ENCODE results near the gene SLA2.
"Not testable (repeated sequence)": the region's sequence is repeated elsewhere in the genome, so short reads cannot be mapped to it uniquely, and the experiment has no call there.

Gene SLA2

DNA sequence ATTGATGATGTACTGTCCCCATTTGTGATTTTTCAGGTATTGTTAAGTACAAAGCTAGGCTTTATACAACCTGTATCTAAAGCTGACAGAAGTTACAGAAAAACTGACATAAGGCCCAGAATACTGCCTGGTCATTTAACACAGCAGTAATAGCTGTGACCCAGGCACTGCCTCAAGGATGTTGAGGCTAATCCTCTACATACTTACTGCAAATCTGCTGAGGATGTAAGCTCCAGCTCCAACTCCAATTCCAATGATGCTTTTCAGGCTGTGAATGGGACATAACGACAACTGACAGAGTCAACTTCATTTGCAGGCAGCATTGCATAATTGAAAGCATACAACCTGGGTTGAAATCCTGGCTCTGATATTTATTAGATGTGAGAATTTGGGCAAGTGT is 36.3 kb upstream of the SLA2 start:
- TF ChIP-seq, protein P1, sequence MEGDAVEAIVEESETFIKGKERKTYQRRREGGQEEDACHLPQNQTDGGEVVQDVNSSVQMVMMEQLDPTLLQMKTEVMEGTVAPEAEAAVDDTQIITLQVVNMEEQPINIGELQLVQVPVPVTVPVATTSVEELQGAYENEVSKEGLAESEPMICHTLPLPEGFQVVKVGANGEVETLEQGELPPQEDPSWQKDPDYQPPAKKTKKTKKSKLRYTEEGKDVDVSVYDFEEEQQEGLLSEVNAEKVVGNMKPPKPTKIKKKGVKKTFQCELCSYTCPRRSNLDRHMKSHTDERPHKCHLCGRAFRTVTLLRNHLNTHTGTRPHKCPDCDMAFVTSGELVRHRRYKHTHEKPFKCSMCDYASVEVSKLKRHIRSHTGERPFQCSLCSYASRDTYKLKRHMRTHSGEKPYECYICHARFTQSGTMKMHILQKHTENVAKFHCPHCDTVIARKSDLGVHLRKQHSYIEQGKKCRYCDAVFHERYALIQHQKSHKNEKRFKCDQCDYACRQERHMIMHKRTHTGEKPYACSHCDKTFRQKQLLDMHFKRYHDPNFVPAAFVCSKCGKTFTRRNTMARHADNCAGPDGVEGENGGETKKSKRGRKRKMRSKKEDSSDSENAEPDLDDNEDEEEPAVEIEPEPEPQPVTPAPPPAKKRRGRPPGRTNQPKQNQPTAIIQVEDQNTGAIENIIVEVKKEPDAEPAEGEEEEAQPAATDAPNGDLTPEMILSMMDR (IDR thresholded peaks at IDR 0.05; ENCODE audit: insufficient read depth, low read depth, low read length, missing control alignments), result no peak
- no peak for DNase-seq (ENCODE audit: low read depth)
- H3K4me3 ChIP-seq (ENCODE audit: low read length), result no peak overlapping the region

DNA sequence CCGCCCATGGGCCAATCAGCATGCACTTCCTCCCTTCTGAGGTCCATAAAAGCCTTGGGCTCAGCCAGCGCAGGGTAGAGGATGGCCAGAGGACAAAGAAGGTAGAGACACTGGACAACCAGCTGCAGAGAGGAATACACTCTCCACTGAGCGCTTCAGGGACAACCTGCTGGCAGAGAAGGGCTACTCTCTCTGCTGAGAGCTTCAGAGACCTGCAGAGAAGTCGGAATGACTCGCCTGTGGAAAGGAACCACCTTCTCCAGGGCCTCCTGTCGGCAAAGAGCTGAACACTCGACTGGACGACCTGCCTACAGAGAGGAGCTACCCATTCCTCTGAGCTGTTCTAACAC is 31.4 kb upstream of the SLA2 start:
- no peak for DNase-seq (ENCODE audit: low read depth)
- TF ChIP-seq, protein P1 (IDR thresholded peaks at IDR 0.05; ENCODE audit: insufficient read depth, low read depth, low read length, missing control alignments), result no peak

DNA sequence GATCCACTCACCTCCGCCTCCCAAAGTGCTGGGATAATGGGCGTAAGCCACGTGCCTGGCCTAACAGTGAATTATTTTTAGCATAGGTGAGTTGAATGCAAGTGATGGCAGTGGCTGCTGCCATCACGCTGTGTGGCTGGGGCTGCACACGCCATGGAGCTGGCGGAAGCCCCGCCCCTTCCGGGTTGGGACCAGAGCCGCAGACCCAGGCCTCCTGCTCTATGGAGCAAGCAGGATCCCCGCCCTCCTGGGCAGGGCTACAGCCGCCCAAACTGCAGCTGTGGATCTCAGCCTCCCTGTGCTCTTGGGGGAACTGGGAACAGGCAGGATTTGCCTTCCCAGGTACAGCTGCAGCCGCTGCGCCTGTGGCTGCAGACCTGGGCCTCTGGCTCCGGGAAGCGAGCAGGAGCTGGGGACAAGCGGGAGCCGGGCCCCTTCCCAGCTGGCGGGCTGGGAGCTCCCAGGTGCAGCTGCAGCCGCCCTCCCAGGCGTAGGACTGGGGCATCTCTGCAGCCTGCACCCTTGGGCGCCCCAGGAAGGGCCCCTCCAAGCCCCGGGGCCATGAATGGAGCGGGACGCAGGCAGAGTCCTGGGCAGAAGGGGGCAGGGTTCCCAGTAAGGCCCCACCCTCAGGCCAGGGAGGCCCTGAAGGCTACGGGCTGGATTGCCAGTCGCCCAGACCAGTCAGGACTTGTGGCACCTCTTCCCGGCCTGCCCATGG is 30.9 kb upstream of the SLA2 start:
- DNase-seq (ENCODE audit: low read depth), result no peak
- no peak overlapping the region for H3K4me3 ChIP-seq (ENCODE audit: low read length)
- TF ChIP-seq, protein P1 (IDR thresholded peaks at IDR 0.05; ENCODE audit: insufficient read depth, low read depth, low read length, missing control alignments), result no peak

More for the DNA sequence above, 31.4 kb upstream of the SLA2 start:
- no peak overlapping the region for H3K4me3 ChIP-seq (ENCODE audit: low read length)

DNA sequence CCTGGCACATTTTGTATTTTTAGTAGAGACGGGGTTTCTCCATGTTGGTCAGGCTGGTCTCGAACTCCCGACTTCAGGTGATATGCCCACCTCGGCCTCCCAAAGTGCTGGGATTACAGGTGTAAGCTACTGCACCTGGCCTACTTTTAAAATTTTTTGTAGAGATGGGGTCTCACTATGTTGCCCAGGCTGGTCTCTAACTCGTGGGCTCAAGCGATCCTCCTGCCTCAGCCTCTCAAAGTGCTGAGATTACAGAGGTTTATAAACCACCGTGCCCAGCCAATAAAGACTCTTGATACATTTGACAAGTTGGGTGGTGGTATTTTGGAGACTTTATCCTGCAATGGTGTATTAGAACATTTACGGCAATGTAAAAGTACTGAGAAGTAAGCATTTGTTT is 29.5 kb upstream of the SLA2 start:
- DNase-seq (ENCODE audit: low read depth); H3K4me3 ChIP-seq (ENCODE audit: low read length): not testable (repeated sequence)

DNA sequence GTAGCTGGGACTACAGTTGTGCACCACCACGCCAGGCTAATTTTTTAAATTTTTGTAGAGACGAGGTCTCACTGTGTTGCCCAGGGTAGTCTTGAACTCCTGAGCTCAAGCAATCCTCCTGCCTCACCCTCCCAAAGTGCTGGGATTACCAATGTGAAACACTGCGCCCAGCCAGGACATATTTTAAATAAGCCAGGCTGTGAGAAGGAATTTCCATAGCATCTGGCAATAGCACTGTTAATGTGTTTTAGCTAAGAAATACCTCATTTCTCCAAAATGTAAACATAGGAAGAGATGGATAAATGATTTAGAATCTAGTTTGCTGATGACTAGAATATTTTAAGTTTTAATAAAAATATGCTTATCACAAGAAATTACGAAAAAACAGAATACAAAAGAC is 27.0 kb upstream of the SLA2 start:
- H3K4me3 ChIP-seq (ENCODE audit: low read length), result no peak overlapping the region
- TF ChIP-seq, protein P1 (IDR thresholded peaks at IDR 0.05; ENCODE audit: insufficient read depth, low read depth, low read length, missing control alignments), result no peak
- no peak for DNase-seq (ENCODE audit: low read depth)

DNA sequence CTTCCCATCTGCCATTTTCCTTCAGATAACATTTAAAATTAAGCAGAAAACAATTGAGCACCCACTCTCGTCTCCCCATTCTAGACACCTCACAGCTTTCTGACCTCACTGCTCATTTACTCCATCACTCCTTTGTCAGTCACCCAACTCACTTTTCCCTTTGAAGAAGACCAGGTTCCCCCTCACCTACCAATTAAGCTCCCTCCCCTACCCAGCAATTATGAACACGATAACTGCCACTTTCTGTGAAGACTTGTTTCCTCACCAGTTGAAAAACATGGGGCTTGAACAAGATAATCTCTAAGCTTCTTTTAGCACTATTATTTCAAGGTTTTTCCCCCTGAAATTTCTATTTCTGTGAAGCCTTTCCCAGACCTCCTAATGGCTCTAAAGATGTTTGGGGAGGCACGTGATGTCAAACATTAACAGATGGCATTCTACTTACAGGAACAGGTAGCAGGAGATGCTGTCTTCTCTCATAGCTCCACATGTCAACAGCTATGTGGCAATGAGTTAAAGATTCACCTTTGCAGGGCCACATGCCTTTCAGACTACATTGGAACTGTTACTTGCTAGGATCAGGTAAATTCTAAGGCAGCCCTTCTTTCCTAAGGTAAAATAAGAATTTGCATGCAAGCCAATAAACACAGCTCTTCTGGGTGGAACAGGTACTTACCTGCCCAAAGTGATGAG is 24.8 kb upstream of the SLA2 start:
- H3K4me3 ChIP-seq (ENCODE audit: low read length), result no peak overlapping the region
- DNase-seq (ENCODE audit: low read depth), result no peak
- TF ChIP-seq, protein P1 (IDR thresholded peaks at IDR 0.05; ENCODE audit: insufficient read depth, low read depth, low read length, missing control alignments), result no peak

DNA sequence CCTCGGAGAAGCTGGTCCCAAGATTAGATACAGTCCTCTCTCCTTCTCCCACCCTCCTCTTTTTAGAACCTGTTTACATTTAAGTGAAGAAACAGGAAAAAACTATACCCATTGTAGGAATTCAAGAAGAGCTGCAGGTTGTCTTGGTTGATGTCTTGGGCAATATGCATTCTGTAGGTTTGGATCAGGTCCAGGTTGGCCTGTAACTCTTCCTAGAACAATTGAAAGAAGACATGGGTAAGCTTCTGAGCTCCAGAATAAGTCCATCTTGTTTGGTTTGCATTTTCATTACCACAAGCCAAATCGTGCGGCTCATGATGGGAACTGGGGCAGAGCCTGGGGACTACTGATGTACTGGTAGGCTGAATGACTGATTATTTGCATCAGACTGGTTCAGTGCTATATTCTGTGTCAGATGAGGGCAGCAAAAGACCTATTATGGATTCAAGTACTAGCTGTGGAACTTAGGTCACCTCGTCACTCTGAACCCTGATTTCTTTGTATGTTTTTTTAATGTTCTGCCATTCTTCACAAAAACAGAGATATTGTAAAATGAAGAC is 20.3 kb upstream of the SLA2 start:
- H3K4me3 ChIP-seq (ENCODE audit: low read length), result no peak overlapping the region
- peak; percentile 45 for DNase-seq (ENCODE audit: low read depth)
- TF ChIP-seq, protein P1 (IDR thresholded peaks at IDR 0.05; ENCODE audit: insufficient read depth, low read depth, low read length, missing control alignments), result peak; percentile 44
